Suprapubic skin (tissue), 3 donors: ENCODE data around the gene SIRPD.

Source experiments
- CTCF ChIP-seq, 2 donors: fragments of 200-600 bp in 1 of 2; fragments of 450-650 bp in 1 of 2; sonication (generic) in 1 of 2; IDR thresholded peaks; one replicate each; pipeline ENCODE4 v1.5.1; 2016 to 2019; ENCODE audit warnings: antibody characterized with exemption in 2 of 2, mild to moderate bottlenecking in 1 of 2, moderate library complexity in 1 of 2
- POLR2AphosphoS5 ChIP-seq, 3 donors: sonication (generic); formaldehyde crosslinking; IDR thresholded peaks; one replicate each; pipeline ENCODE4 v1.6.1; 2017; ENCODE audit warnings: antibody characterized with exemption in 3 of 3

- no peak for TF ChIP-seq POLR2AphosphoS5 (IDR thresholded peaks at IDR 0.05)
- no peak for TF ChIP-seq CTCF (IDR thresholded peaks at IDR 0.05)
Observed at GRCh38 chr20:1513801-1514200, 43.7 kb downstream of the SIRPD start.
